Adrenal gland (tissue), 5 donors: ENCODE measurements around the gene PRR20G.

Experiments
- CTCF ChIP-seq, 6 experiments: fragments of 450-650 bp in 4 of 6; fragments of 200-600 bp in 2 of 6; sonication (generic) in 1 of 6; IDR thresholded peaks; 1 replicate in 5 of 6; 2 replicates in 1 of 6; pipeline versions ENCODE4 v1.5.1 to v1.8.0; 2016 to 2021; ENCODE audit warnings: antibody characterized with exemption in 6 of 6, mild to moderate bottlenecking in 2 of 6, moderate library complexity in 1 of 6
- POLR2A ChIP-seq, 2 donors: fragments of 450-650 bp; IDR thresholded peaks; one replicate each; pipeline ENCODE4 v1.6.1; 2017; ENCODE audit warnings: antibody characterized with exemption in 2 of 2, mild to moderate bottlenecking in 2 of 2, moderate library complexity in 1 of 2
- donor health status: DM: no; HTN: no; CAD: no.

- TF ChIP-seq CTCF (IDR thresholded peaks at IDR 0.05) (no peak), POLR2A (IDR thresholded peaks at IDR 0.05) (no peak)
Observed at GRCh38 chr3:127307916-127308315, 20.1 kb upstream of the PRR20G start.
